ENCODE data around the gene TOR1B. TPM values are rescaled to one million over a fixed set of nuclear protein-coding genes. Genes with fewer than 3 reads are reported as not detected.

TOR1B gene
- total and polyA plus RNA-seq, 5 donors from 2014 or later, result 11.6 to 27.2 (median 15.3) TPM

DNA sequence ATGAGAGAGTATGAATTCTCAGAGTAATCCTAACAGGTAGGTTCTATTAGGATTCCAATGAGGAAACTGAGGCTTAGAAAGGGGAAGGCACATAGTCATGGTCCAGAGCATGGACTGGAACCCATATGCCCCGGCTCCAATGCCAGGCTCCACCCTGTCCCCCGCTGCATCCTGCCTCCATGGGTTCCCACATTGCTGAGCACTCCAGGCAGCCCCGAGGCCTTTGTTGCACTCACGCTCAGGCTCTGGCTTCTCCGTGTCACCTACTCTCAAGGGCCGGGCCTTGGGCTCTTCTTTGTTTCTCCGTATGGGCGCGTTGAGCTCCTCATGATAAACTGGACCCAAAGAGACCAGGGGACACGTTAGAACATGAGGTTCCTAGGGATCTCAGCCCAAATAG is 26.0 kb downstream of the TOR1B start:
- no peaks in the 10 kb centered on the region for H3K27me3 ChIP-seq (ENCODE audit: control insufficient read depth, insufficient read depth, low read length)
- no peak for DNase-seq
- no peak overlapping the region for H3K27ac ChIP-seq (ENCODE audit: insufficient read depth, low read length, poor library complexity, severe bottlenecking)
- no peaks in the 10 kb centered on the region for H3K9me3 Mint-ChIP-seq
- H3K4me3 Mint-ChIP-seq, result peak overlapping the region in 2 of 4 donors; percentile 11 to 62
- no peaks in the 10 kb centered on the region for H3K27me3 Mint-ChIP-seq
- H3K27ac Mint-ChIP-seq, result peak overlapping the region in 1 of 3 donors; percentile 48
- no peak for ATAC-seq (ENCODE audit: low read depth in 2 of 2)
- peaks cover 24% of the 10 kb centered on the region for H3K36me3 Mint-ChIP-seq
- peaks cover 70% of the 10 kb centered on the region for H3K36me3 ChIP-seq (ENCODE audit: control insufficient read depth, insufficient read depth, low read length)
- no peak overlapping the region for H3K4me3 ChIP-seq (ENCODE audit: low read depth, low read length)
- peaks cover 3 to 14% (median 7%) of the 10 kb centered on the region in 4 donors for H3K4me1 Mint-ChIP-seq
- H3K9me3 ChIP-seq (ENCODE audit: control insufficient read depth in 2 of 2, low read length in 2 of 2), result no peaks in the 10 kb centered on the region
- peaks cover 13% of the 10 kb centered on the region for H3K4me1 ChIP-seq (ENCODE audit: control insufficient read depth, insufficient read depth, low read length, poor library complexity, severe bottlenecking)

DNA sequence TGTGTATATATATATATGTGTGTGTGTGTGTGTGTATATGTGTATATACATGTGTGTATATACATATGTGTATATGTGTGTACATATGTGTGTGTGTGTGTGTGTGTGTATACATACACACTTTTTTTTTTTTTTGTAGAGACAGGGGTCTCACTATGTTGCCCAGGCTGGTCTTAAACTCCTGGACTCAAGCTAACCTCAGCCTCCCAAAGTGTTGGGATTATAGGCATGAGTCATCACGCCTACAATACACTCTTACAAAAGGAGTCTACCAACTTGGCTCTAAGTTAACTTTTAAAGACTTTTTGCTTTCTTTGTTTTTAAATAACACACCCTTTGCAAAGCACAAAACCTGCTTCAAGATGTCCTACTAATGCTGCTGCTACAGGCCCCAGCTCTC is 30.0 kb downstream of the TOR1B start:
- Histone ChIP-seq H3K36me3 (ENCODE audit: control insufficient read depth, insufficient read depth, low read length) (peaks cover 60% of the 10 kb centered on the region), H3K4me1 (ENCODE audit: control insufficient read depth, insufficient read depth, low read length, poor library complexity, severe bottlenecking) (peaks cover 38% of the 10 kb centered on the region), H3K4me3 (ENCODE audit: low read depth, low read length) (no peak overlapping the region), H3K9me3 (ENCODE audit: control insufficient read depth in 2 of 2, low read length in 2 of 2) (no peaks in the 10 kb centered on the region), H3K27ac (ENCODE audit: insufficient read depth, low read length, poor library complexity, severe bottlenecking) (no peak overlapping the region), H3K27me3 (ENCODE audit: control insufficient read depth, insufficient read depth, low read length) (no peaks in the 10 kb centered on the region)
- Mint-ChIP-seq H3K4me1 (peaks cover 13 to 41% (median 32%) of the 10 kb centered on the region in 4 donors), H3K9me3 (no peaks in the 10 kb centered on the region), H3K27ac (peak overlapping the region; percentile 52 to 96 (median 69)), H3K36me3 (peaks cover 24% of the 10 kb centered on the region), H3K4me3 (peak overlapping the region in 3 of 4 donors; percentile 98 to 99 (median 98)), H3K27me3 (no peaks in the 10 kb centered on the region)
- ATAC-seq (ENCODE audit: low read depth in 2 of 2) (no peak), DNase-seq (no peak)

GRCh38 chr9:129834489-129835127 is 31.6 kb downstream of the TOR1B start:
- DNase-seq (peak; percentile 33 to 73 (median 61)), ATAC-seq (ENCODE audit: low read depth in 2 of 2) (peak; percentile 18 to 22)
- no peaks in the 10 kb centered on the region for H3K27me3 Mint-ChIP-seq
- H3K27ac Mint-ChIP-seq, result peak overlapping the region; percentile 96 to 98 (median 97)
- no peaks in the 10 kb centered on the region for H3K9me3 Mint-ChIP-seq
- peaks cover 18% of the 10 kb centered on the region for H3K36me3 Mint-ChIP-seq
- Histone ChIP-seq H3K27ac (ENCODE audit: insufficient read depth, low read length, poor library complexity, severe bottlenecking) (peak overlapping the region; percentile 93), H3K9me3 (ENCODE audit: control insufficient read depth in 2 of 2, low read length in 2 of 2) (no peaks in the 10 kb centered on the region), H3K4me1 (ENCODE audit: control insufficient read depth, insufficient read depth, low read length, poor library complexity, severe bottlenecking) (peaks cover 53% of the 10 kb centered on the region), H3K27me3 (ENCODE audit: control insufficient read depth, insufficient read depth, low read length) (no peaks in the 10 kb centered on the region), H3K4me3 (ENCODE audit: low read depth, low read length) (peak overlapping the region; percentile 92), H3K36me3 (ENCODE audit: control insufficient read depth, insufficient read depth, low read length) (peaks cover 44% of the 10 kb centered on the region)
- H3K4me3 Mint-ChIP-seq, result peak overlapping the region; percentile 98 to 99 (median 98)
- H3K4me1 Mint-ChIP-seq, result peaks cover 21 to 57% (median 41%) of the 10 kb centered on the region in 4 donors

DNA sequence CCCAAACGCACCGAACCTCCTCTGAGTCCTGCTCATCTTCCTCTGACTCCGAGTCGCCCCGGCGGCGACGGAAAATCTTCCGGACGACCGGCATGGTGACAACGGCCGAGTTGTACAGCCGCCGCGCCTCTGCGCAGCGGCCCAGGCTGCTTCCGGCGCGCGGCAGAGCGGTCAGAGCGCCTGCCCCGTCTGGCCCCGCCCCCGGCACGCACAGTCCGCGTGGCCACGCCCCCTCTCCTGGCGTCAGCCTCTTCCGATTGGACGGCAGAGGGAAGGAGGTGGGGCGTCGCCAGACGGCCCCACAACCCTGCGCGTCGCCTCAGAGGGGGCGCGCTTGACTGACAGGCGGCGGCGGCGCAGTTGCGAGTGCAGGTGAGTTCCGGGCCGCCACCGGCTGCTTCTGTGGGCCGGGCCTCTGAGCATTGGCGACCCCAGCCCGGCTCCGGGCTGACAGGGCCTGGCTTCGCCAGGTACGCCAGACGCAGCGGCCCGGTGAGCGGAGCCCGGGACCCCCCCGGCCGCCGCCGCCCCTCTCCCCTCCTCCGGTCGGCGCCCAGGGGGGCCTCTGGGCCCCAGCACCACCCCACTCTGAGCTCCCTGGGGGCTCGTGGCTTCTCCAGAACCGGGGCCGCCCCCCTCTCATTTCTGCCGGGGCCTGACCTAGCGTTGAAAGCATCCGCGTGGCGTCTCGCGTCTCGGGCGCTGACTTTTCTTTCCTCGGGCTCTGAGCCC is 32.3 kb downstream of the TOR1B start, which contains the start of the genes C9orf78 and USP20:
Gene C9orf78 (minus strand): TSS at position 148 of the 732 bp plus-strand sequence. CDS start 54 bp downstream, at position 94.
Gene USP20 (plus strand): TSS at position 331 of the 732 bp plus-strand sequence. CDS start 17,098 bp downstream, outside the sequence.
- DNase-seq (peak; percentile 96 to 98 (median 98)), ATAC-seq (ENCODE audit: low read depth in 2 of 2) (peak; percentile 92 to 94)
- H3K4me3 Mint-ChIP-seq, result peak within 1 kb of the TSS; percentile 98 to 99 (median 98)
- H3K36me3 ChIP-seq (ENCODE audit: control insufficient read depth, insufficient read depth, low read length), result peaks cover 37% of the 10 kb centered on the region
- no peaks in the 10 kb centered on the region for H3K27me3 ChIP-seq (ENCODE audit: control insufficient read depth, insufficient read depth, low read length)
- H3K36me3 Mint-ChIP-seq, result peaks cover 15% of the 10 kb centered on the region
- H3K4me1 Mint-ChIP-seq, result peaks cover 21 to 63% (median 45%) of the 10 kb centered on the region in 4 donors
- H3K4me1 ChIP-seq (ENCODE audit: control insufficient read depth, insufficient read depth, low read length, poor library complexity, severe bottlenecking), result peaks cover 60% of the 10 kb centered on the region
- peak within 1 kb of the TSS; percentile 93 for H3K27ac ChIP-seq (ENCODE audit: insufficient read depth, low read length, poor library complexity, severe bottlenecking)
- H3K9me3 ChIP-seq (ENCODE audit: control insufficient read depth in 2 of 2, low read length in 2 of 2), result no peaks in the 10 kb centered on the region
- H3K4me3 ChIP-seq (ENCODE audit: low read depth, low read length), result peak within 1 kb of the TSS; percentile 92
- no peaks in the 10 kb centered on the region for H3K27me3 Mint-ChIP-seq
- peak within 1 kb of the TSS; percentile 96 to 98 (median 98) for H3K27ac Mint-ChIP-seq
- H3K9me3 Mint-ChIP-seq, result no peaks in the 10 kb centered on the region

DNA sequence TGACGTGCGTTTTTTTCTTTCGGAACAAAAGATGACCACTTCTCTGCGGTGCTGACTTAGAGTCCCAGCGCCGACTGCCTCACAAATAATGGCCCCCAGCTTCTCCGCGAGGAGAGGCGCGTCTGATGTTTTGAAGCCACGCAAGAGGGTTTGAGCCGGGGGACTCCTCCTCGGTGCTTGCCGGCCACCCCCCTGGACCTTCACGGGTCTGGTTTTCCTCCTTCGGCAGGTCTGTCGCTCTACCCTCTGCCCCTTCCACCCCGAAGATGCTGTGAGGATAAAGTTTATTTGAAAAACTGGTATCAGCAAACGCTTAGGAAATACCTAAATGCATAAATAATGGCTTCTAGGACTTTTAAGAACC is 32.9 kb downstream of the TOR1B start:
- ATAC-seq (ENCODE audit: low read depth in 2 of 2), result no peak
- H3K4me3 Mint-ChIP-seq, result peak overlapping the region; percentile 97 to 99 (median 98)
- Histone ChIP-seq H3K4me1 (ENCODE audit: control insufficient read depth, insufficient read depth, low read length, poor library complexity, severe bottlenecking) (peaks cover 66% of the 10 kb centered on the region), H3K9me3 (ENCODE audit: control insufficient read depth in 2 of 2, low read length in 2 of 2) (no peaks in the 10 kb centered on the region), H3K27me3 (ENCODE audit: control insufficient read depth, insufficient read depth, low read length) (no peaks in the 10 kb centered on the region), H3K27ac (ENCODE audit: insufficient read depth, low read length, poor library complexity, severe bottlenecking) (peak overlapping the region; percentile 93), H3K4me3 (ENCODE audit: low read depth, low read length) (peak overlapping the region; percentile 88), H3K36me3 (ENCODE audit: control insufficient read depth, insufficient read depth, low read length) (peaks cover 32% of the 10 kb centered on the region)
- H3K36me3 Mint-ChIP-seq, result peaks cover 12% of the 10 kb centered on the region
- no peaks in the 10 kb centered on the region for H3K27me3 Mint-ChIP-seq
- DNase-seq, result peak in 1 of 3 donors; percentile 33
- no peaks in the 10 kb centered on the region for H3K9me3 Mint-ChIP-seq
- H3K27ac Mint-ChIP-seq, result peak overlapping the region; percentile 56 to 98 (median 96)
- H3K4me1 Mint-ChIP-seq, result peaks cover 21 to 67% (median 49%) of the 10 kb centered on the region in 4 donors

DNA sequence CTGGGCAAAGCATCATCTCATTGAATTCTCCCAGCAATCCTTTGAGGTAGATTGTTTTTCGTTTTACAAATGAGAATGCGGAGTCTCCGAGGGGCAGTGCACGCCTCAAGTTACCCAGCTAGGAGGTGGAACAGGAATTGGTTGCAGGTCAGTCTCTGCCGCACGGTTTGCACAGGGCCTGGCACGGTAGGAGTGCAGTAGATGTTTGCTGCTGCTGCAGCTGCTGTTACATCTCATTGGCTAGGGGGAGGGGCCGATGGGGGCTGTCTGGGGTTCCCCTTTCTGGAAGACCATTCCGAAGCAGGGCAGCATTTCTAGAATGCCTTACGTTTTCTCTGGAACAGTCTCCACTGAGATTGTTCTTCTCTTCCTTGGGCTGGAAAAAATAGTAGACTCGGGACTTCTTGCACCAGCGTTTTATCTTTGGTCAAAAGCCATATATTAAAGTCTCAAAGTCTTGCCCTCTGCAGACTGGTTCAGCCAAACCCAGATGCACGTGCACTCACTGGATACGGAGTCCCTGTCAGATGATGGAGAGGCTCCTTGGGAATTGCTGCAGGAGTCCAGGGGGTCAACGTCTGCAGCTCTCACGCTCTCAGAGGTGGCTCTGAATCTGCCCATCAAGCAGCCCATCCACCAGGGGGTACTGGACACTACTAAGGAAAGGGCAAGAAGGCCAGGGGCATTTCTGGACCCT is 33.5 kb downstream of the TOR1B start:
- Mint-ChIP-seq H3K4me1 (peaks cover 24 to 74% (median 55%) of the 10 kb centered on the region in 4 donors), H3K4me3 (peak overlapping the region; percentile 97 to 99 (median 98)), H3K9me3 (no peaks in the 10 kb centered on the region), H3K27me3 (no peaks in the 10 kb centered on the region), H3K36me3 (peaks cover 10% of the 10 kb centered on the region), H3K27ac (peak overlapping the region; percentile 94 to 98 (median 96))
- Histone ChIP-seq H3K4me3 (ENCODE audit: low read depth, low read length) (peak overlapping the region; percentile 88), H3K27me3 (ENCODE audit: control insufficient read depth, insufficient read depth, low read length) (no peaks in the 10 kb centered on the region), H3K9me3 (ENCODE audit: control insufficient read depth in 2 of 2, low read length in 2 of 2) (no peaks in the 10 kb centered on the region), H3K36me3 (ENCODE audit: control insufficient read depth, insufficient read depth, low read length) (peaks cover 26% of the 10 kb centered on the region), H3K27ac (ENCODE audit: insufficient read depth, low read length, poor library complexity, severe bottlenecking) (peak overlapping the region; percentile 93), H3K4me1 (ENCODE audit: control insufficient read depth, insufficient read depth, low read length, poor library complexity, severe bottlenecking) (peaks cover 66% of the 10 kb centered on the region)
- ATAC-seq (ENCODE audit: low read depth in 2 of 2) (no peak), DNase-seq (peak; percentile 19 to 60 (median 43))

DNA sequence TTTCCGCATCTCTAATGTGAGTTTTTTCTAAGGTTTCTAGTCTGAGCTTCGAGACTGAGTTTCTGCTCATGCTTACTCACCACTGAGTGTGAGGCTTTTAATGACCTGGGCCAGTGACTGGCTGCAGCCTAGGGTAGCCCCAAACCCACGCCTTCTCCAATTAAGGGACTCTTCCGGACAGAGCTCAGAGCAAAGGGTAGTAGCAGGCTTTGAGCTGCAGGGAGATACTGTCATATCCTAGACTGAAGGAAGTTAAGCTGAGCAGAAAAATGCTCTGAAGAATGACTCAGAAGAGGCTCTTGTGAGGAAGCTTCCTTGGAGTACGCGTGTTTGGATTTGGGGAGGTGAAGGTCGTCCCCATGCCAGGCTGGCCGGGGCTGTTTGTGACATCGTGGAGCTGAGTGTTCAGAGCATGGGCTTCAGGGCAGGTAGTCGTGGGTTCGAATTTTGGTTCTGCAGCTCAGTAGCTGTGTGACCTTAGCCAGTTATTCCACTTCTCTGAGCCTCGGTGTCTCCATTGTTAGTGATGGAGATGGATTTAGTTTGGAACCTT is 35.8 kb downstream of the TOR1B start:
- ATAC-seq (ENCODE audit: low read depth in 2 of 2), result no peak
- peak in 1 of 3 donors; percentile 55 for DNase-seq
- no peaks in the 10 kb centered on the region for H3K27me3 Mint-ChIP-seq
- Histone ChIP-seq H3K9me3 (ENCODE audit: control insufficient read depth in 2 of 2, low read length in 2 of 2) (no peaks in the 10 kb centered on the region), H3K4me1 (ENCODE audit: control insufficient read depth, insufficient read depth, low read length, poor library complexity, severe bottlenecking) (peaks cover 67% of the 10 kb centered on the region), H3K36me3 (ENCODE audit: control insufficient read depth, insufficient read depth, low read length) (peaks cover 7% of the 10 kb centered on the region), H3K27me3 (ENCODE audit: control insufficient read depth, insufficient read depth, low read length) (no peaks in the 10 kb centered on the region), H3K27ac (ENCODE audit: insufficient read depth, low read length, poor library complexity, severe bottlenecking) (peak overlapping the region; percentile 58), H3K4me3 (ENCODE audit: low read depth, low read length) (peak overlapping the region; percentile 51)
- H3K9me3 Mint-ChIP-seq, result no peaks in the 10 kb centered on the region
- peaks cover 23 to 85% (median 54%) of the 10 kb centered on the region in 4 donors for H3K4me1 Mint-ChIP-seq
- peak overlapping the region; percentile 78 to 95 (median 92) for H3K27ac Mint-ChIP-seq
- H3K4me3 Mint-ChIP-seq, result peak overlapping the region; percentile 80 to 99 (median 84)
- H3K36me3 Mint-ChIP-seq, result peaks cover 4% of the 10 kb centered on the region

All from CD4-positive, CD25-positive, alpha-beta regulatory T cell (primary cell).